GM10266 (cell line): ENCODE results near the gene KANSL3.

Experiments used
- DNase-seq: peaks from one replicate; pipeline ENCODE4 v3.0.0; 2012; ENCODE audit errors: extremely low spot score
- TF ChIP-seq, protein P1 (sequence below): IDR thresholded peaks from 2 replicates; pipeline ENCODE4 v1.5.1; 2012; ENCODE audit warnings: mild to moderate bottlenecking, low read depth; ENCODE audit not compliant: control insufficient read depth, insufficient read depth; ENCODE audit errors: missing control alignments

The KANSL3 gene

GRCh38 chr2:96649342-96649741, 11.2 kb upstream of the KANSL3 start:
- no peak for DNase-seq
- TF ChIP-seq, protein P1, sequence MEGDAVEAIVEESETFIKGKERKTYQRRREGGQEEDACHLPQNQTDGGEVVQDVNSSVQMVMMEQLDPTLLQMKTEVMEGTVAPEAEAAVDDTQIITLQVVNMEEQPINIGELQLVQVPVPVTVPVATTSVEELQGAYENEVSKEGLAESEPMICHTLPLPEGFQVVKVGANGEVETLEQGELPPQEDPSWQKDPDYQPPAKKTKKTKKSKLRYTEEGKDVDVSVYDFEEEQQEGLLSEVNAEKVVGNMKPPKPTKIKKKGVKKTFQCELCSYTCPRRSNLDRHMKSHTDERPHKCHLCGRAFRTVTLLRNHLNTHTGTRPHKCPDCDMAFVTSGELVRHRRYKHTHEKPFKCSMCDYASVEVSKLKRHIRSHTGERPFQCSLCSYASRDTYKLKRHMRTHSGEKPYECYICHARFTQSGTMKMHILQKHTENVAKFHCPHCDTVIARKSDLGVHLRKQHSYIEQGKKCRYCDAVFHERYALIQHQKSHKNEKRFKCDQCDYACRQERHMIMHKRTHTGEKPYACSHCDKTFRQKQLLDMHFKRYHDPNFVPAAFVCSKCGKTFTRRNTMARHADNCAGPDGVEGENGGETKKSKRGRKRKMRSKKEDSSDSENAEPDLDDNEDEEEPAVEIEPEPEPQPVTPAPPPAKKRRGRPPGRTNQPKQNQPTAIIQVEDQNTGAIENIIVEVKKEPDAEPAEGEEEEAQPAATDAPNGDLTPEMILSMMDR = no peak

DNA sequence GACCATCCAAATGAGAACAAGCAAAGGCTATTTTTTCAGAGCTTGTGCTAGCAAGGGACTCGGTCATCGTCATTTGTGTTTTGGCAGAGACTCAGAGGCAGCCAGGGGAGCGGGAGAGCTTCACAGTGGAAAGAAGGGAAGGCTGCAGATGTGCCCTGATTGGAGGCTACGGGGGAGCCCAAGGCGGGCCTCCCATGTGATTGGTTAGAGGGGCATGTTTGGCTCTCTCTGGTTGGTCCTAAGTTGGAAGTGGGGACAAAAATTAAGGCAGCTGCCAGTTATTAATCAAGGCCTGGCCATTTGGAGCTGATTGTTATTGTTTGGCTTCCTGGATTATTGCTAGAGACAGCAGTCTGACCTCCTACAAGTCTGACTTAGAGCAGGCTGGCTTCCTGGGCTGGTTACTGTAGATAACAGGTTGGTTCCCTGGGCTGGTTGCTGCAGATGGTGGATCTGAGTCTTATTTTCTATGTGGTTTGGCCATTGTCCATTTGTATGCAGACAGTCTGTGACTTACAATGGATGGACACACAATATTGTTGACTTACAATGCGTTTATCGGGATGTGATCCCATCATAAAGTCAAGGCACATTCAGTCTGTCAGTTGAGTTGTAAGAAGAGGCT, 10.3 kb upstream of the KANSL3 start:
- TF ChIP-seq, protein P1 = no peak
- no peak for DNase-seq

- TF ChIP-seq, protein P1 = no peak
- DNase-seq = no peak
Observed at GRCh38 chr2:96647681-96648080, 9.6 kb upstream of the KANSL3 start.

- DNase-seq = no peak
- TF ChIP-seq, protein P1 = no peak
Observed at GRCh38 chr2:96642564-96643360, 4.7 kb upstream of the KANSL3 start, which contains the start of gene FER1L5. TSS of gene FER1L5 (plus strand) at chr2:96642764. CDS start at chr2:96642837, 73 bp downstream.

- TF ChIP-seq, protein P1 = no peak
- DNase-seq = peak; percentile 87
Observed at GRCh38 chr2:96637385-96638143, 548 bp downstream of the KANSL3 start.

- DNase-seq = no peak
- TF ChIP-seq, protein P1 = no peak
Observed at GRCh38 chr2:96636551-96637171, 1.5 kb downstream of the KANSL3 start.
